GM19452 (cell line): ENCODE data around the gene AKNAD1.

ENCODE experiments used
- ATAC-seq: cut with Tn5 transposase; IDR thresholded peaks from one replicate; pipeline ENCODE4 v1.9.1; 2021; ENCODE audit not compliant: unreplicated experiment

AKNAD1 gene

GRCh38 chr1:108830119-108831008, 26.5 kb downstream of the AKNAD1 start:
- no peak for ATAC-seq

- ATAC-seq: no peak
Observed at GRCh38 chr1:108829498-108829916, 27.4 kb downstream of the AKNAD1 start.

GRCh38 chr1:108828074-108828961, 28.6 kb downstream of the AKNAD1 start:
- no peak for ATAC-seq

GRCh38 chr1:108826081-108826635, 30.7 kb downstream of the AKNAD1 start:
- no peak for ATAC-seq

GRCh38 chr1:108824051-108824450, 32.8 kb downstream of the AKNAD1 start:
- ATAC-seq: no peak

- ATAC-seq: no peak
Observed at GRCh38 chr1:108823632-108824031, 33.3 kb downstream of the AKNAD1 start.

GRCh38 chr1:108819878-108820277, 37.0 kb downstream of the AKNAD1 start:
- ATAC-seq: no peak

GRCh38 chr1:108817811-108818210, 39.1 kb downstream of the AKNAD1 start:
- ATAC-seq: no peak

- no peak for ATAC-seq
Observed at GRCh38 chr1:108817016-108817415, 39.9 kb downstream of the AKNAD1 start.

GRCh38 chr1:108816049-108816893, 40.6 kb downstream of the AKNAD1 start:
- ATAC-seq: no peak

- no peak for ATAC-seq
Observed at GRCh38 chr1:108815566-108815965, 41.3 kb downstream of the AKNAD1 start.

- ATAC-seq: no peak
Observed at GRCh38 chr1:108814343-108815125, 42.4 kb downstream of the AKNAD1 start.

- ATAC-seq: no peak
Observed at GRCh38 chr1:108813326-108813725, 43.6 kb downstream of the AKNAD1 start.

GRCh38 chr1:108811611-108812010, 45.3 kb downstream of the AKNAD1 start:
- no peak for ATAC-seq

GRCh38 chr1:108808438-108808837, 48.5 kb downstream of the AKNAD1 start:
- no peak for ATAC-seq

GRCh38 chr1:108803548-108803947, 53.3 kb downstream of the AKNAD1 start:
- ATAC-seq: no peak

- ATAC-seq: no peak
Observed at GRCh38 chr1:108801101-108801500, 55.8 kb downstream of the AKNAD1 start.

GRCh38 chr1:108799001-108799400, 57.9 kb downstream of the AKNAD1 start:
- ATAC-seq: no peak

GRCh38 chr1:108792420-108792819, 64.5 kb downstream of the AKNAD1 start:
- ATAC-seq: no peak

- no peak for ATAC-seq
Observed at GRCh38 chr1:108791790-108792189, 65.1 kb downstream of the AKNAD1 start.
